Keratinocyte (primary cell): ENCODE measurements around the gene CNFN. TPM values are rescaled to one million over a fixed set of nuclear protein-coding genes. Genes with fewer than 3 reads are reported as not detected.

ENCODE experiments used
- DNase-seq: peaks from one replicate; pipeline ENCODE4 v3.0.0-alpha.2; 2011; ENCODE audit warnings: low read depth, missing footprints, low spot score
- FAIRE-seq: peaks from 2 replicates; lab custom pipeline; 2011; peaks lifted over from hg19 to GRCh38; lab: Jason Lieb, UNC
- H2AFZ ChIP-seq: 2 replicates; pipeline ENCODE4 v1.6.0; 2012; ENCODE audit warnings: low read length, control low read depth, inconsistent platforms; ENCODE audit not compliant: control insufficient read depth
- H3K27ac ChIP-seq: 2 replicates; pipeline ENCODE4 v1.5.1; 2011; ENCODE audit warnings: low read length; ENCODE audit not compliant: control insufficient read depth, insufficient read depth
- H3K27me3 ChIP-seq: 3 replicates; pipeline ENCODE4 v1.6.0; 2011; ENCODE audit warnings: low read length; ENCODE audit not compliant: control insufficient read depth, insufficient read depth; ENCODE audit errors: extremely low read depth
- H3K36me3 ChIP-seq, 2 experiments: 2 replicates in 1 of 2; 3 replicates in 1 of 2; pipeline ENCODE4 v1.5.1; 2011; ENCODE audit warnings: low read length in 2 of 2, mild to moderate bottlenecking in 1 of 2; ENCODE audit not compliant: control insufficient read depth in 2 of 2, insufficient read depth in 2 of 2; ENCODE audit errors: extremely low read depth in 1 of 2
- H3K4me1 ChIP-seq: 3 replicates; pipeline ENCODE4 v1.5.1; 2011; ENCODE audit warnings: low read length; ENCODE audit not compliant: control insufficient read depth, insufficient read depth; ENCODE audit errors: extremely low read depth
- H3K4me2 ChIP-seq: 3 replicates; pipeline ENCODE4 v1.6.0; 2011; ENCODE audit warnings: low read depth, low read length; ENCODE audit not compliant: control insufficient read depth, insufficient read depth; ENCODE audit errors: extremely low read depth
- H3K4me3 ChIP-seq, 3 experiments: fragments of 200-600 bp in 1 of 3; sonication (generic) in 1 of 3; 2 replicates in 2 of 3; 3 replicates in 1 of 3; pipeline ENCODE4 v1.5.1; 2011 to 2016; ENCODE audit warnings: low read length in 3 of 3, mild to moderate bottlenecking in 3 of 3, control low read depth in 2 of 3, inconsistent platforms in 1 of 3, low read depth in 1 of 3, mixed read lengths in 1 of 3, mixed run types in 1 of 3, moderate library complexity in 1 of 3; ENCODE audit not compliant: control insufficient read depth in 2 of 3, insufficient read depth in 2 of 3; ENCODE audit errors: extremely low read depth in 1 of 3
- H3K79me2 ChIP-seq: 2 replicates; pipeline ENCODE4 v1.6.0; 2012; ENCODE audit warnings: low read length; ENCODE audit not compliant: control insufficient read depth, insufficient read depth
- H3K9ac ChIP-seq: 3 replicates; pipeline ENCODE4 v1.6.0; 2011; ENCODE audit warnings: low read length; ENCODE audit not compliant: control insufficient read depth, insufficient read depth; ENCODE audit errors: extremely low read depth
- H3K9me1 ChIP-seq: 3 replicates; pipeline ENCODE4 v1.6.0; 2011; ENCODE audit warnings: low read length; ENCODE audit not compliant: control insufficient read depth, insufficient read depth; ENCODE audit errors: extremely low read depth
- H3K9me3 ChIP-seq: 2 replicates; pipeline ENCODE4 v1.5.1; 2012; ENCODE audit warnings: low read depth, low read length; ENCODE audit not compliant: control insufficient read depth
- H4K20me1 ChIP-seq: 3 replicates; pipeline ENCODE4 v1.6.0; 2011; ENCODE audit warnings: low read length; ENCODE audit not compliant: control insufficient read depth, insufficient read depth; ENCODE audit errors: extremely low read depth
- EZH2 ChIP-seq: IDR thresholded peaks from one replicate; pipeline ENCODE4 v1.6.1; 2012; ENCODE audit warnings: inconsistent platforms, mild to moderate bottlenecking, low read length, moderate library complexity
- dilution Hi-C: fragments of 300-500 bp; cut with MboI; formaldehyde crosslinking; loops from one replicate; pipeline ENCODE4 v1.7.0; 2020; ENCODE audit warnings: low sequenced_read_pairs; ENCODE audit not compliant: extremely low pct_ligation_motif_present
- polyA plus RNA-seq, 5 experiments: library from polyadenylated mRNA; depleted of rRNA in 3 of 5; stranded (reverse) in 3 of 5; stranded (forward) in 1 of 5; unstranded in 1 of 5; fragments of >200 nt; gene quantifications; 1 replicate in 1 of 5; 2 replicates in 3 of 5; 3 replicates in 1 of 5; pipeline versions ENCODE4 v1.2.1 to v1.2.3, GENCODE V29; 2011 to 2012; ENCODE audit warnings: missing spikeins in 2 of 5, low read depth in 1 of 5, low replicate concordance in 1 of 5
- TF ChIP-seq, protein P1 (sequence below), 3 experiments: IDR thresholded peaks in 1 of 3; conservative IDR thresholded peaks in 1 of 3; optimal IDR thresholded peaks in 1 of 3; 2 replicates in 2 of 3; 3 replicates in 1 of 3; pipeline versions ENCODE3 to v1.5.1; 2011; ENCODE audit warnings: low read length in 3 of 3, mild to moderate bottlenecking in 3 of 3, moderate library complexity in 2 of 3, control low read depth in 1 of 3, inconsistent platforms in 1 of 3; ENCODE audit not compliant: insufficient read depth in 2 of 3; ENCODE audit errors: extremely low read depth in 1 of 3

The CNFN gene
- polyA plus RNA-seq, 1 donor (not counting 4 experiments of a cell fraction or from before 2014, with no cell fraction given): 3.0 TPM

GRCh38 chr19:42370626-42371175 is 19.4 kb downstream of the CNFN start:
- Histone ChIP-seq H3K4me2 (no peak overlapping the region), H3K9me1 (no peaks in the 10 kb centered on the region), H4K20me1 (no peaks in the 10 kb centered on the region), H3K9ac (no peak overlapping the region), H3K4me3 (no peak overlapping the region), H3K79me2 (no peaks in the 10 kb centered on the region), H3K36me3 (peaks cover 0 to 5% of the 10 kb centered on the region in 2 experiments), H3K27ac (no peak overlapping the region), H3K4me1 (no peaks in the 10 kb centered on the region), H3K9me3 (no peaks in the 10 kb centered on the region), H2AFZ (no peak overlapping the region), H3K27me3 (no peaks in the 10 kb centered on the region)
- no peak for DNase-seq
- no peak for TF ChIP-seq EZH2
- TF ChIP-seq, protein P1, sequence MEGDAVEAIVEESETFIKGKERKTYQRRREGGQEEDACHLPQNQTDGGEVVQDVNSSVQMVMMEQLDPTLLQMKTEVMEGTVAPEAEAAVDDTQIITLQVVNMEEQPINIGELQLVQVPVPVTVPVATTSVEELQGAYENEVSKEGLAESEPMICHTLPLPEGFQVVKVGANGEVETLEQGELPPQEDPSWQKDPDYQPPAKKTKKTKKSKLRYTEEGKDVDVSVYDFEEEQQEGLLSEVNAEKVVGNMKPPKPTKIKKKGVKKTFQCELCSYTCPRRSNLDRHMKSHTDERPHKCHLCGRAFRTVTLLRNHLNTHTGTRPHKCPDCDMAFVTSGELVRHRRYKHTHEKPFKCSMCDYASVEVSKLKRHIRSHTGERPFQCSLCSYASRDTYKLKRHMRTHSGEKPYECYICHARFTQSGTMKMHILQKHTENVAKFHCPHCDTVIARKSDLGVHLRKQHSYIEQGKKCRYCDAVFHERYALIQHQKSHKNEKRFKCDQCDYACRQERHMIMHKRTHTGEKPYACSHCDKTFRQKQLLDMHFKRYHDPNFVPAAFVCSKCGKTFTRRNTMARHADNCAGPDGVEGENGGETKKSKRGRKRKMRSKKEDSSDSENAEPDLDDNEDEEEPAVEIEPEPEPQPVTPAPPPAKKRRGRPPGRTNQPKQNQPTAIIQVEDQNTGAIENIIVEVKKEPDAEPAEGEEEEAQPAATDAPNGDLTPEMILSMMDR (optimal IDR thresholded peaks at IDR 0.05 in 1 of 3, IDR thresholded peaks at IDR 0.05 in 1 of 3, conservative IDR thresholded peaks at IDR 0.05 in 1 of 3; ENCODE audit: extremely low read depth in 1 of 3, insufficient read depth in 2 of 3, low read length in 3 of 3): no peak
- no peak for FAIRE-seq
- dilution Hi-C loops: no loop called here

DNA sequence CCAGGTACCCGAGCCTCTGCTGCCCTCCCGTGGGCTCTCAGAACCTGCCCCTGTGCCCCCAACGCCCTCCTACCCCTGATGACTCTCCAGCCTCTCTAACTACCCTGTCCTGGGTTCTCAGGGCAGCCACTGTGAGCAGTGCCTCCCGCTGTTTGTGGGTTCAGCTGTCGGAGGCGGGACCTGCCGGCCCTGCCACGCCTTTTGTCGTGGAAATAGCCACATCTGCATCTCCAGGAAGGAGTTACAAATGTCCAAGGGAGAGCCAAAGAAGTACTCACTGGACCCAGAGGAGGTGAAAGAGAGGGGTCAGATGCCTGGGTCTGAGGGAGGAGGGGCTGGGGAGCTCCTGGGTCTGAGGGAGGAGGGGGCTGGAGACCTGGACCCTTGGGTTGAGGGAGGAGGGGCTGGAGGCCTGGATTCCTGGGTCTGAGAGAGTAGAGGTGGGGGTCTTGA is 20.0 kb downstream of the CNFN start:
- dilution Hi-C loops: no loop called here
- H3K79me2 ChIP-seq: no peaks in the 10 kb centered on the region
- H3K9me1 ChIP-seq: no peaks in the 10 kb centered on the region
- H3K27me3 ChIP-seq: no peaks in the 10 kb centered on the region
- no peak overlapping the region for H3K4me2 ChIP-seq
- FAIRE-seq (no peak), DNase-seq (no peak)
- no peaks in the 10 kb centered on the region for H3K4me1 ChIP-seq
- H3K9ac ChIP-seq: no peak overlapping the region
- no peaks in the 10 kb centered on the region for H3K9me3 ChIP-seq
- TF ChIP-seq, protein P1 (optimal IDR thresholded peaks at IDR 0.05 in 1 of 3, IDR thresholded peaks at IDR 0.05 in 1 of 3, conservative IDR thresholded peaks at IDR 0.05 in 1 of 3; ENCODE audit: extremely low read depth in 1 of 3, insufficient read depth in 2 of 3, low read length in 3 of 3): no peak
- TF ChIP-seq EZH2: no peak
- H3K27ac ChIP-seq: no peak overlapping the region
- peaks cover 0 to 5% of the 10 kb centered on the region in 2 experiments for H3K36me3 ChIP-seq
- no peak overlapping the region for H2AFZ ChIP-seq
- no peaks in the 10 kb centered on the region for H4K20me1 ChIP-seq
- H3K4me3 ChIP-seq: no peak overlapping the region
